D341Med (cell line): Measurements from ENCODE around the gene FGF13.

Source experiments
- DNase-seq: peaks from one replicate; pipeline ENCODE4 v3.0.0; 2012; ENCODE audit warnings: low spot score

FGF13 gene

GRCh38 chrX:138711399-138712347 lies at the start of gene FGF13:
Gene FGF13 (minus strand): TSS chrX:138711717. CDS start chrX:138711003, 714 bp downstream.
- peak; percentile 33 for DNase-seq

DNA sequence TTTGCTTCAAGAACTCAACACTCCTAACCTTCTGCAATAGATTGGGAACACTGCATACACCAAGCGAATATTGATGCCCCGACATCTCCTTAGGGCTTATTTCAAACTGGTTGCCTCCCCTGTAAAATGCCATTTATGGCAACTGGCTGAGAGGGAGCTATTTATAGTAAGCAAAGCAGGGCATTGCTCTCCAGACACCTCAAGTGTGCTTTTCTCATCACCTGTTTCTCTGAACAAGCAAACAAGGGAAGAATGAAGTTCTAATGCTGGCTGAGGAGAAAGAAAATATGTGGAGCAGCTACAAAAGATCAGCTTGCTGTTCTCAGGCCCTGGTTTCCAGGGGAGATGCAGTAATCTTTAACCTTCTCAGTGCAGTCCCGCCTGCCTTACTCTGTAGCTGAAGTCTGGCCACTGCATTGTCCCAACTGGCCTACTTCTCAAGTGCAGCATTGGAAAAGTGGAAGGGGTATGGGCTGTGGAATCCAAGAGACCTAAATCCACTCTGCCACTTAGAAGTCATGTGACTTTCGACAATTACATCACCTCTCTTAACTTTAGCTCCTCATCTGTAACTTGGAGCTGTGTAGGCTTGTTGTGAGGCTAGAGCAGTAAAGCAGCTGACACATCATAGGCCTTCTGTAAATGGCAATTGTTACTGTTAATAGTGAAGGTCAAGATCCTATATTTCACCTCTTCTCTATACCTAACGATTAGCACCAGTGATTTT lies 47.9 kb upstream of the FGF13 start:
- DNase-seq: no peak

- DNase-seq: no peak
These were observed 44.7 kb upstream of the FGF13 start for GRCh38 chrX:138756234-138756633.

GRCh38 chrX:138754861-138755260 lies 43.3 kb upstream of the FGF13 start:
- DNase-seq: no peak

DNA sequence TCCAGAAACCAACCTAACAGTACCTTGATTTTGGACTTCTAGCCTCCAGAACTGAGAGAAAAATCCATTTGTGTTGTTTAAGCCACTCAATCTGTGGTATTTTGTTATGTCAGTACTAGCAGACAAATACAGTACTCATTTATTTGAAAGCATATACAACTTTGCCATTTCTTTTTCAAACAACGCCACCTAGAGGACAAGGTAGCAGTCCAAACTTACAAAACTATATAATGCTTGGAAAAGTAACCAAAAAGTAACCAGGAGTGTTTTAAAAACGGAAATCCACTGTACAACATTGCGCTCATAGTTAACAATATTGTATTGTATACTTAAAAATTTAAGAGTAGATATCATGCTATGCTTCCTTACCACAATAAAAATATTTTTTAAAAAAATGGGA lies 37.0 kb upstream of the FGF13 start:
- DNase-seq: no peak

- DNase-seq: peak; percentile 30
These were observed 33.7 kb upstream of the FGF13 start for GRCh38 chrX:138745196-138745595.

DNA sequence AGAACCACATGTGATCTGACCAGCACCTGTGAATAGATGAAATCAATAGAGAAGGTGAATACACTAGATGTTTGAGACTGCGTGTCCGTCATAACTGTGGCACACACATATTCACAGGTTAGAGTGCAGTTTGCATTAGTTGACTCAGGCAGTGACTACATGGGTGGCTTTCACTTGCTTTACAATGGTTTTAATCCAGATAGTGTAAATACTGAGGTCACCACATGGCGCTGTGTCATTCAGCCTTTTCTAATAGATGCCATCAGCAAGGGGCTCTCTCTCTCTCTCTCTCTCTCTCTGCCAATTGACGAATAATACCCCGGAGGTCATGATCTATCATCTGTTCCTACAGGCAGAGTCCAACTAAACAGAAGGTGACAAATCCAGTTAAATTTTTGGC lies 30.7 kb upstream of the FGF13 start:
- DNase-seq: no peak

- no peak for DNase-seq
These were observed 28.8 kb upstream of the FGF13 start for GRCh38 chrX:138740341-138740740.

- no peak for DNase-seq
These were observed 11.8 kb upstream of the FGF13 start for GRCh38 chrX:138723301-138723700.

DNA sequence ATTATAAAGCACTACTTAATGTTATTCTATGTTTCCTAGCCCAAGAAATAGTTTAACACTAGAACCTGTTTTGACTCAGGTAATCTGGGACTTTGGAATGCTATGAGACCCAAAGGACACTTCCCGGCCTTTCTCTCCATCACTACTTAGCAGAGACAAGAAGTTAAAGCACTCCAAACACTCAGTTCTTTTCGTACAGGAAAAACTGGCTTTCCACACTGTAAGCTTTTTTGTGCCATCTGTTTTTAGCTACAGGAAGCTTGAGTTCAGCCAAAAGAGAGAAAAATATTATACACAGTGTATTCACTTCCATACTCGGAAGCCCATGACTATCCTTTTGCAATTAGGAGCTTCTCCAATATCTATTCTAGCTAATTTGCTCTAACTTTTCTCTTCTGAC lies 7.9 kb upstream of the FGF13 start:
- no peak for DNase-seq

DNA sequence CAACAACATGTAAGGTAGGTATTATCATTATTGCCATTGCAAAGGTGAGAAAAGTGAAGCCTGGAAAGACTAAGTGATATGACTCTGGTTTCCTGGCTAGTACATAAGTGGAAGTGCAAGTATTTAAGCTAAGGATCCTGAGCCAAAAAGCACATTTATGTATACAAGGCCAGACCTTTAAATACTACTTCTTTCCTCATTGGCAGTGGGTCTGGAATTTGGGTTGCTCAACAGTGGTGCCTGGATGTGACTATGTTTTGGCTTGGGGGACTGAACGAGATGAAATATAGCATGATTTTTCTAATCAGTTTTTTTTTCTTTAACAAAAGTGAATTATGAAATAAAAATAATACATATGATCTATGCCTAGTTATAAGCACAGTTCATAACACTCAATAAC lies 7.4 kb upstream of the FGF13 start:
- no peak for DNase-seq

DNA sequence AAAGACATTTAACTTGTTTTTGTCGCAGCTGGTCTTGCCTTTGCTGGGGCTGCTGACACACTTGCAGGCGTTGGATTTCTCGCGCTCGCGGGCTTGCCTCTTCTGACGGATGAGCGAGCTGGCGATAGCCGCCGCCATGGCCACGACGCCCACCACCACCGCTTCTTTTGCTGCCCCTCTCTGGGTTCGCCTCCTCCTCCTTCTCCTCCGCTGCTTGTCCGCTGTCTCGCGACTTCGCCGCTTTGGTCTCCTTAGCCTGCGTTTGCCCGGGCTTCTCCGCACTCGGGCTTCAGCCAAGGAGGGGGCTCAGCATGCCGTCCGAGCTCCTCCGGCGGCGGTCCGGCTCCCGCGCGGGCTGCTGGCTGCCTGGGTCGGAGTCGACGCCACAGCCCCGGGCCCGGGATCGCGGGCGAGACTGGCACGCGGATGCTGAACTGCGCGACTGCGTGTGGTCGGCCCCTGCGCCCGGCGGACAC lies 613 bp downstream of the FGF13 start:
- peak; percentile 15 for DNase-seq

GRCh38 chrX:138709886-138710791 lies 1.4 kb downstream of the FGF13 start:
- peak; percentile 9 for DNase-seq

- DNase-seq: no peak
These were observed 3.2 kb downstream of the FGF13 start for GRCh38 chrX:138708268-138708667.

- no peak for DNase-seq
These were observed 6.9 kb downstream of the FGF13 start for GRCh38 chrX:138704596-138704995.

- DNase-seq: no peak
These were observed 7.4 kb downstream of the FGF13 start for GRCh38 chrX:138704101-138704500.

- DNase-seq: no peak
These were observed 18.9 kb downstream of the FGF13 start for GRCh38 chrX:138692591-138692990.

GRCh38 chrX:138691186-138691585 lies 20.3 kb downstream of the FGF13 start:
- DNase-seq: no peak

GRCh38 chrX:138690591-138690990 lies 20.9 kb downstream of the FGF13 start:
- no peak for DNase-seq

- no peak for DNase-seq
These were observed 27.9 kb downstream of the FGF13 start for GRCh38 chrX:138683600-138683999.

- no peak for DNase-seq
These were observed 41.8 kb downstream of the FGF13 start for GRCh38 chrX:138669693-138670092.

DNA sequence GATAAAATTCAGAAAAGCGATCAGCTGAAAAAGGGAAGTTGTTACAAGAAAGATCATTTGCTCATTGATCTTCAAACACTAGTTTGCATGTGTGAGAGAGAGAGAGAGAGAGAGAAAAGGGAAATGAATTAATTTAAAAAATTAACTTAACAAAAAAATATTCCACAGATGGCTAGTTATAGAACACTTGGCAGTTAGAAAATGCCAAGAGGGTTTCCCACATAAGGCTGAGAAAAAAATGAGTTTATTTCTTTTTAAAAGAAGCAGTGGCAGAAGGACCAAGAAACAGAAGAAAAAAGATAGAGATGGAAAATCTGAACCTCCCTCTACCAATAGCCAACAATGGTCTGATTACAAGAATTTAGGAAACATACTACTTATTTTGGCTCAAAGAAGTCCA lies 47.1 kb downstream of the FGF13 start:
- no peak for DNase-seq
